A549 (cell line): Measurements from ENCODE around the gene RPS6KA6. TPM values are rescaled to one million over a fixed set of nuclear protein-coding genes. Genes with fewer than 3 reads are reported as not detected.

Experiments
- ATAC-seq, 2 experiments: fragments of 200-7000 bp in 1 of 2; fragments of >200 bp in 1 of 2; cut with Nextera tagmentation in 1 of 2; cut with Tn5 transposase in 1 of 2; 3 replicates each; pipeline versions ENCODE4 v1.8.0 to v1.9.1; 2018 to 2020; ENCODE audit warnings: mild to moderate bottlenecking in 1 of 2, moderate library complexity in 1 of 2
- CTCF ChIA-PET: fragments of 300-600 bp; sonication (Branson Sonifier 250); formaldehyde crosslinking; extraction: SDS; loops from one replicate; lab custom pipeline; 2021; ENCODE audit warnings: antibody characterized with exemption, inconsistent platforms; lab: Yijun Ruan, JAX
- POLR2A ChIA-PET: fragments of 350-600 bp; formaldehyde crosslinking; extraction: SDS; loops from one replicate; lab custom pipeline; 2021; ENCODE audit warnings: antibody characterized with exemption, inconsistent platforms; lab: Yijun Ruan, JAX
- DNase-seq, 2 experiments: peaks; one replicate each; pipeline versions ENCODE4 v3.0.0 to v3.0.0-alpha.2; 2011 to 2016; ENCODE audit warnings: low read depth in 1 of 2, low spot score in 1 of 2
- FAIRE-seq: peaks from 2 replicates; lab custom pipeline; 2011; peaks lifted over from hg19 to GRCh38; lab: Jason Lieb, UNC
- H3K27ac ChIP-seq, 2 experiments: fragments of >200 bp; sonication (Bioruptor Twin); formaldehyde crosslinking; 3 replicates each; pipeline ENCODE4 v1.5.1; 2016 to 2017
- H3K4me1 ChIP-seq: fragments of >200 bp; sonication (Bioruptor Twin); formaldehyde crosslinking; 3 replicates; pipeline ENCODE4 v1.6.1; 2016
- H3K4me2 ChIP-seq: fragments of >200 bp; sonication (Bioruptor Twin); formaldehyde crosslinking; 3 replicates; pipeline ENCODE4 v1.6.1; 2016
- H3K4me3 ChIP-seq: fragments of >200 bp; sonication (Bioruptor Twin); formaldehyde crosslinking; 3 replicates; pipeline ENCODE4 v1.5.1; 2016
- H3K9me3 ChIP-seq: fragments of >200 bp; sonication (Bioruptor Twin); formaldehyde crosslinking; 3 replicates; pipeline ENCODE4 v1.6.1; 2016
- BHLHE40 ChIP-seq: IDR thresholded peaks from 2 replicates; pipeline ENCODE4 v1.6.1; 2012; ENCODE audit warnings: low read depth, low read length, inconsistent platforms
- CBX8 ChIP-seq: fragments of 200-600 bp; sonication (generic); IDR thresholded peaks from 2 replicates; pipeline ENCODE4 v1.6.1; 2016
- CHD2 ChIP-seq: fragments of 150-350 bp; IDR thresholded peaks from 2 replicates; pipeline ENCODE4 v1.6.1; 2014; ENCODE audit warnings: low read length; ENCODE audit not compliant: partially characterized antibody
- EHF ChIP-seq: fragments of 250-450 bp; sonication (Bioruptor Pico); IDR thresholded peaks from 2 replicates; pipeline ENCODE4 v1.5.0; 2020; ENCODE audit warnings: mild to moderate bottlenecking
- EHMT2 ChIP-seq: fragments of 200-600 bp; sonication (generic); IDR thresholded peaks from 2 replicates; pipeline ENCODE4 v1.6.1; 2016; ENCODE audit warnings: antibody characterized with exemption, low read depth, mild to moderate bottlenecking, moderate library complexity
- EP300 ChIP-seq, 2 experiments: fragments of >200 bp; sonication (Bioruptor Twin); formaldehyde crosslinking; IDR thresholded peaks; 2 replicates in 1 of 2; 3 replicates in 1 of 2; pipeline ENCODE4 v1.6.1; 2016 to 2017
- FOSB ChIP-seq: fragments of 250-450 bp; sonication (Bioruptor Pico); IDR thresholded peaks from 2 replicates; pipeline ENCODE4 v1.5.0; 2020; ENCODE audit warnings: mild to moderate bottlenecking, moderate library complexity
- GATA3 ChIP-seq: IDR thresholded peaks from 2 replicates; pipeline ENCODE4 v1.6.1; 2012; ENCODE audit warnings: borderline replicate concordance
- HOXA7 ChIP-seq: fragments of 250-450 bp; sonication (Bioruptor Pico); IDR thresholded peaks from 2 replicates; pipeline ENCODE4 v1.5.0; 2020; ENCODE audit warnings: mild to moderate bottlenecking, moderate library complexity
- HOXB13 ChIP-seq: fragments of 250-450 bp; sonication (Bioruptor Pico); IDR thresholded peaks from 2 replicates; pipeline ENCODE4 v1.5.0; 2020; ENCODE audit warnings: low read depth, mild to moderate bottlenecking, moderate library complexity
- HOXB5 ChIP-seq: fragments of 250-450 bp; sonication (Bioruptor Pico); IDR thresholded peaks from 2 replicates; pipeline ENCODE4 v1.5.0; 2020; ENCODE audit warnings: mild to moderate bottlenecking, moderate library complexity
- JUN ChIP-seq, 2 experiments: fragments of >200 bp; sonication (Bioruptor Twin); formaldehyde crosslinking; IDR thresholded peaks; 2 replicates in 1 of 2; 3 replicates in 1 of 2; pipeline ENCODE4 v1.6.1; 2016 to 2017
- KDM1A ChIP-seq: fragments of 200-600 bp; sonication (generic); IDR thresholded peaks from 2 replicates; pipeline ENCODE4 v1.6.1; 2016; ENCODE audit warnings: low read depth, mild to moderate bottlenecking
- MAFK ChIP-seq: fragments of 450-650 bp; IDR thresholded peaks from 2 replicates; pipeline ENCODE4 v1.6.1; 2014; ENCODE audit not compliant: partially characterized antibody
- NPAS2 ChIP-seq: fragments of 250-450 bp; sonication (Bioruptor Pico); IDR thresholded peaks from 2 replicates; pipeline ENCODE4 v1.8.0; 2022; ENCODE audit warnings: mild to moderate bottlenecking, moderate library complexity, borderline replicate concordance
- NR3C1 ChIP-seq: fragments of >200 bp; sonication (Bioruptor Twin); formaldehyde crosslinking; IDR thresholded peaks from 3 replicates; pipeline ENCODE4 v1.6.1; 2017
- POLR2AphosphoS2 ChIP-seq: conservative IDR thresholded peaks from 2 replicates; pipeline ENCODE4 v1.6.1; 2012; ENCODE audit warnings: low read length, improper control_type of control experiment, inconsistent platforms
- RARB ChIP-seq: fragments of 250-450 bp; sonication (Bioruptor Pico); IDR thresholded peaks from 2 replicates; pipeline ENCODE4 v1.8.0; 2021; ENCODE audit warnings: mild to moderate bottlenecking, moderate library complexity
- RCOR1 ChIP-seq: fragments of 150-350 bp; IDR thresholded peaks from 2 replicates; pipeline ENCODE4 v1.6.1; 2014; ENCODE audit warnings: antibody characterized with exemption, low read length, low read depth
- SMC3 ChIP-seq: fragments of >200 bp; sonication (Bioruptor Twin); formaldehyde crosslinking; IDR thresholded peaks from 3 replicates; pipeline ENCODE4 v1.6.1; 2018; ENCODE audit warnings: inconsistent platforms
- TFCP2L1 ChIP-seq: fragments of 250-450 bp; sonication (Bioruptor Pico); IDR thresholded peaks from 2 replicates; pipeline ENCODE4 v1.5.0; 2021; ENCODE audit warnings: mild to moderate bottlenecking
- TP53 ChIP-seq: fragments of 250-450 bp; sonication (Bioruptor Pico); IDR thresholded peaks from 2 replicates; pipeline ENCODE4 v1.5.0; 2021; ENCODE audit warnings: mild to moderate bottlenecking, moderate library complexity
- ZFP36 ChIP-seq: fragments of 450-650 bp; IDR thresholded peaks from 2 replicates; pipeline ENCODE4 v1.6.1; 2014; ENCODE audit warnings: borderline replicate concordance; ENCODE audit not compliant: partially characterized antibody
- ZSCAN20 ChIP-seq: fragments of 250-450 bp; sonication (Bioruptor Pico); IDR thresholded peaks from 2 replicates; pipeline ENCODE4 v1.8.0; 2022; ENCODE audit warnings: mild to moderate bottlenecking, moderate library complexity
- WGBS: methylation state at CpG from one replicate; pipeline ENCODE4 v1.1.6; 2017; ENCODE audit errors: missing lambda C conversion rate; 5-methylcytosine and 5-hydroxymethylcytosine counted together
- polyA plus RNA-seq, 4 experiments: library from polyadenylated mRNA; depleted of rRNA in 3 of 4; stranded (reverse); fragments of >200 nt; fragmentation: RNase III in 1 of 4; extraction: RNeasy Plus Mini Kit Qiagen cat#74134 plus additional on column Dnase treatment in 1 of 4; gene quantifications; 2 replicates in 3 of 4; 3 replicates in 1 of 4; pipeline ENCODE4 v1.2.3, GENCODE V29; 2011 to 2017
- TF ChIP-seq, protein P1 (sequence below): fragments of >200 bp; sonication (Bioruptor Twin); formaldehyde crosslinking; IDR thresholded peaks from 2 replicates; pipeline ENCODE4 v1.6.1; 2016
- TF ChIP-seq, protein P2 (sequence below): fragments of 250-450 bp; sonication (Bioruptor Pico); IDR thresholded peaks from 2 replicates; pipeline ENCODE4 v1.5.0; 2020; ENCODE audit warnings: low read depth, mild to moderate bottlenecking, moderate library complexity
- TF ChIP-seq, protein P3 (sequence below): IDR thresholded peaks from 2 replicates; pipeline ENCODE4 v1.6.1; 2012; ENCODE audit warnings: low read depth, borderline replicate concordance
- TF ChIP-seq, protein P4 (sequence below): IDR thresholded peaks from 2 replicates; pipeline ENCODE4 v1.6.1; 2012
- TF ChIP-seq, protein P5 (sequence below): IDR thresholded peaks from 2 replicates; pipeline ENCODE4 v1.6.1; 2012
- TF ChIP-seq, protein P6 (sequence below): fragments of 250-450 bp; sonication (Bioruptor Pico); IDR thresholded peaks from 2 replicates; pipeline ENCODE4 v1.5.0; 2021; ENCODE audit warnings: mild to moderate bottlenecking, moderate library complexity, borderline replicate concordance
- TF ChIP-seq, protein P7 (sequence below): fragments of 150-350 bp; IDR thresholded peaks from 2 replicates; pipeline ENCODE4 v1.6.1; 2014; ENCODE audit warnings: low read depth, mild to moderate bottlenecking, low read length

RPS6KA6 gene
- polyA plus RNA-seq, 2 of the 4 experiments (the other 2 are of a cell fraction): 4.6 to 11.3 TPM

DNA sequence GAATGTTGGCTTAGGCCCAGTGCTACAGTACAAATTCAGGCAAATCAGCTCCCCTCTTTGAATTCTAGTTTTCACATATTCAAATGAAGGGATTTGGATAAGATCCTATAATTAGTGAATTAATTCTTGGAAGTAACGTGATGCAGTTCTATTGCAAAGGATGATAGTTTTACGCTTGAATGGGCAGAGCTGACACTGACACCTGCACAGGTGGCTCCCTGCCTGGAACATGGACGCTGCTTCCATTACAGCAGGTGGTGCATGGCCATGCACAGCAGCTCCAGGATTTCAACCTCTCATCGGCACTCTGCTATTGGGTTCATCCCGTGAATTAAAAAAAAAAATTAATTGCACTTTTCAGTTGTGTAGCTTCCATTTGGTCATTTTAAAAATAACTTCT, 28.4 kb upstream of the RPS6KA6 start:
- Histone ChIP-seq H3K4me2 (no peak overlapping the region), H3K4me1 (no peaks in the 10 kb centered on the region), H3K4me3 (no peak overlapping the region), H3K27ac (no peak overlapping the region), H3K9me3 (no peaks in the 10 kb centered on the region)
- POLR2A ChIA-PET: no interaction called here
- DNase-seq (no peak), ATAC-seq (no peak), FAIRE-seq (no peak)
- 57% methylated on average over 5 of the region's 5 CpGs for WGBS
- TF ChIP-seq FOSB (CRISPR knock-in tag) (no peak), ZFP36 (no peak), JUN (IDR thresholded peaks at IDR 0.05) (no peak), HOXB5 (CRISPR knock-in tag) (no peak), RARB (CRISPR knock-in tag) (no peak), GATA3 (no peak), CHD2 (no peak), TP53 (CRISPR knock-in tag) (no peak), HOXA7 (CRISPR knock-in tag) (no peak), TFCP2L1 (no peak), NR3C1 (no peak), POLR2AphosphoS2 (no peak), MAFK (no peak)
- TF ChIP-seq, protein P1, sequence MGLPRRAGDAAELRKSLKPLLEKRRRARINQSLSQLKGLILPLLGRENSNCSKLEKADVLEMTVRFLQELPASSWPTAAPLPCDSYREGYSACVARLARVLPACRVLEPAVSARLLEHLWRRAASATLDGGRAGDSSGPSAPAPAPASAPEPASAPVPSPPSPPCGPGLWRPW: no peak
- TF ChIP-seq, protein P2, sequence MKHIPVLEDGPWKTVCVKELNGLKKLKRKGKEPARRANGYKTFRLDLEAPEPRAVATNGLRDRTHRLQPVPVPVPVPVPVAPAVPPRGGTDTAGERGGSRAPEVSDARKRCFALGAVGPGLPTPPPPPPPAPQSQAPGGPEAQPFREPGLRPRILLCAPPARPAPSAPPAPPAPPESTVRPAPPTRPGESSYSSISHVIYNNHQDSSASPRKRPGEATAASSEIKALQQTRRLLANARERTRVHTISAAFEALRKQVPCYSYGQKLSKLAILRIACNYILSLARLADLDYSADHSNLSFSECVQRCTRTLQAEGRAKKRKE (CRISPR knock-in tag): no peak
- TF ChIP-seq, protein P3, sequence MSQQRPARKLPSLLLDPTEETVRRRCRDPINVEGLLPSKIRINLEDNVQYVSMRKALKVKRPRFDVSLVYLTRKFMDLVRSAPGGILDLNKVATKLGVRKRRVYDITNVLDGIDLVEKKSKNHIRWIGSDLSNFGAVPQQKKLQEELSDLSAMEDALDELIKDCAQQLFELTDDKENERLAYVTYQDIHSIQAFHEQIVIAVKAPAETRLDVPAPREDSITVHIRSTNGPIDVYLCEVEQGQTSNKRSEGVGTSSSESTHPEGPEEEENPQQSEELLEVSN: no peak
- CTCF ChIA-PET: interaction anchor here (0.7 kb wide), 1 partner anchor 204 kb away, joined by 5 read pairs; no protein-coding TSS in a partner anchor

DNA sequence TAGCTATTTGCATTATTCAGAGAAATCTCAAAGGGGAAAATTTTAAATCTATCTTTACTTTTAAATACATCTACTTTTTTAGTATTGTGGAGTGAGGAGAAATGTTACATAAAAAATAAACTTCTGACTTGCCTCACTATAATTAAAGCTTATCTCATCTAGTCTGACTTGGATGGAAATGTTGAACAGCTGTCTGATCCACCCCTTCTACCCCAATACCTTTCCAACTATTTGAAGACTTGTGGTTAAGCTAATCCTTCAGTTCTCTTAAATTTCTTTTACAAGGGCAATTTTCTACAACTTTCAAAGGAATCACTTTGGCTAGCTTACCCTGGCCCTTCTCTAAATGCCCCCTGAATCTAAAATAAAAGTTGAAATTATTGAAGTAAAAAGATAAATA, 17.3 kb upstream of the RPS6KA6 start:
- H3K27ac ChIP-seq: no peak overlapping the region
- CTCF ChIA-PET: no interaction called here
- no peak for DNase-seq
- H3K4me3 ChIP-seq: no peak overlapping the region
- H3K4me1 ChIP-seq: no peaks in the 10 kb centered on the region
- TF ChIP-seq MAFK (no peak), EHF (no peak), HOXB13 (no peak), NPAS2 (CRISPR knock-in tag) (no peak), RARB (CRISPR knock-in tag) (no peak), BHLHE40 (no peak), ZSCAN20 (no peak), SMC3 (no peak), RCOR1 (no peak), CBX8 (no peak), EHMT2 (no peak), EP300 (IDR thresholded peaks at IDR 0.05) (no peak), KDM1A (no peak), TP53 (CRISPR knock-in tag) (no peak)
- TF ChIP-seq, protein P4, sequence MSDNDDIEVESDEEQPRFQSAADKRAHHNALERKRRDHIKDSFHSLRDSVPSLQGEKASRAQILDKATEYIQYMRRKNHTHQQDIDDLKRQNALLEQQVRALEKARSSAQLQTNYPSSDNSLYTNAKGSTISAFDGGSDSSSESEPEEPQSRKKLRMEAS: no peak
- TF ChIP-seq, protein P5, sequence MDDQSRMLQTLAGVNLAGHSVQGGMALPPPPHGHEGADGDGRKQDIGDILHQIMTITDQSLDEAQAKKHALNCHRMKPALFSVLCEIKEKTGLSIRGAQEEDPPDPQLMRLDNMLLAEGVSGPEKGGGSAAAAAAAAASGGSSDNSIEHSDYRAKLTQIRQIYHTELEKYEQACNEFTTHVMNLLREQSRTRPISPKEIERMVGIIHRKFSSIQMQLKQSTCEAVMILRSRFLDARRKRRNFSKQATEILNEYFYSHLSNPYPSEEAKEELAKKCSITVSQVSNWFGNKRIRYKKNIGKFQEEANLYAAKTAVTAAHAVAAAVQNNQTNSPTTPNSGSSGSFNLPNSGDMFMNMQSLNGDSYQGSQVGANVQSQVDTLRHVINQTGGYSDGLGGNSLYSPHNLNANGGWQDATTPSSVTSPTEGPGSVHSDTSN: no peak
- TF ChIP-seq, protein P6, sequence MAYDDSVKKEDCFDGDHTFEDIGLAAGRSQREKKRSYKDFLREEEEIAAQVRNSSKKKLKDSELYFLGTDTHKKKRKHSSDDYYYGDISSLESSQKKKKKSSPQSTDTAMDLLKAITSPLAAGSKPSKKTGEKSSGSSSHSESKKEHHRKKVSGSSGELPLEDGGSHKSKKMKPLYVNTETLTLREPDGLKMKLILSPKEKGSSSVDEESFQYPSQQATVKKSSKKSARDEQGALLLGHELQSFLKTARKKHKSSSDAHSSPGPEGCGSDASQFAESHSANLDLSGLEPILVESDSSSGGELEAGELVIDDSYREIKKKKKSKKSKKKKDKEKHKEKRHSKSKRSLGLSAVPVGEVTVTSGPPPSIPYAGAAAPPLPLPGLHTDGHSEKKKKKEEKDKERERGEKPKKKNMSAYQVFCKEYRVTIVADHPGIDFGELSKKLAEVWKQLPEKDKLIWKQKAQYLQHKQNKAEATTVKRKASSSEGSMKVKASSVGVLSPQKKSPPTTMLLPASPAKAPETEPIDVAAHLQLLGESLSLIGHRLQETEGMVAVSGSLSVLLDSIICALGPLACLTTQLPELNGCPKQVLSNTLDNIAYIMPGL (CRISPR knock-in tag): no peak
- TF ChIP-seq, protein P7, sequence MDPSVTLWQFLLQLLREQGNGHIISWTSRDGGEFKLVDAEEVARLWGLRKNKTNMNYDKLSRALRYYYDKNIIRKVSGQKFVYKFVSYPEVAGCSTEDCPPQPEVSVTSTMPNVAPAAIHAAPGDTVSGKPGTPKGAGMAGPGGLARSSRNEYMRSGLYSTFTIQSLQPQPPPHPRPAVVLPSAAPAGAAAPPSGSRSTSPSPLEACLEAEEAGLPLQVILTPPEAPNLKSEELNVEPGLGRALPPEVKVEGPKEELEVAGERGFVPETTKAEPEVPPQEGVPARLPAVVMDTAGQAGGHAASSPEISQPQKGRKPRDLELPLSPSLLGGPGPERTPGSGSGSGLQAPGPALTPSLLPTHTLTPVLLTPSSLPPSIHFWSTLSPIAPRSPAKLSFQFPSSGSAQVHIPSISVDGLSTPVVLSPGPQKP: no peak
- TF ChIP-seq, protein P1: no peak
- TF ChIP-seq, protein P3: no peak
- no peak for ATAC-seq
- H3K9me3 ChIP-seq: no peaks in the 10 kb centered on the region
- POLR2A ChIA-PET: no interaction called here
- H3K4me2 ChIP-seq: no peak overlapping the region
- FAIRE-seq: no peak
